Stimulated activated CD8-positive, alpha-beta memory T cell treated with anti-CD3 and anti-CD28 coated beads, Interleukin-15, amount 100 ng/mL, for 24 hours (primary cell): Measurements from ENCODE around the gene ZNF774.
"Not testable (repeated sequence)": the region's sequence is repeated elsewhere in the genome, so short reads cannot be mapped to it uniquely, and the experiment has no call there.

Experiments
- DNase-seq: peaks from one replicate; pipeline ENCODE4 v3.0.0-alpha.2; 2020; ENCODE audit warnings: low read depth

Gene ZNF774

DNA sequence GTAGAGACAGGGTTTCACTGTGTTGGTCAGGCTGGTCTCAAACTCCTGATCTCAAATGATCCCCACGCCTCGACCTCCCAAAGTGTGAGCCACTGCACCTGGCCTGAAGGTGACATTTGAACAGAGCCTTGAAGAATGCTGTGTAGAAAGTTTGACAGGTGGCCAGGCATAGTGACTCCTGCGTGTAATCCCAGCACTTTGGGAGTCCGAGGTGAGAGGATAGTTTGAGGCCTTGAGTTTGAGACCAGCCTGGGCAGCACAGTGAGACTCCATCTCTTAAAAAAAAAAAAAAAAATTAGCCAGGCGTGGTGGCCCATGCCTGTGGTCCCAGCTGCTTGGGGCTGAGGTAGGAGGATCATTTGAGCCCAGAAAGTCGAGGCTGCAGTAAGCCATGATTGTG is 37.4 kb downstream of the ZNF774 start:
- no peak for DNase-seq

DNA sequence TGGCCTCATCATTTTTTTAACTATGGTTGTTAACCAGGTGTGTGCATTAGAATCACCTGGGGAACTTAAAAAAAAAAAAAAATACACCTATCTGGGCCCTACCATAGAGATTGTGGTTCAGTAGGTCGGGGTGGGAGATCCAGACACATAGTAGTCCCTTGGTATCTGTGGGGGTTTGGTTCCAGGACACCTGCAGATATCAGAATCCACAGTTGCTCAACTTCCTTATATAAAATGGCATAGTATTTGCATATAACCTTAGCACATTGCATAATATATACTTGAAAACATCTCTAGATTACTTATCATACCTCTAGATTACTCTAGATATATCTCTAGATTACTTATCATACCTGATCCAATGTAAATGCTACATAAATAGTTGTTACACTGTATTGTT is 41.0 kb downstream of the ZNF774 start:
- DNase-seq: no peak

GRCh38 chr15:90394074-90394473 is 42.0 kb downstream of the ZNF774 start:
- no peak for DNase-seq

- no peak for DNase-seq
These were observed 42.8 kb downstream of the ZNF774 start for GRCh38 chr15:90394748-90395442.

GRCh38 chr15:90396321-90396720 is 44.2 kb downstream of the ZNF774 start:
- no peak for DNase-seq

GRCh38 chr15:90400005-90400758 is 48.1 kb downstream of the ZNF774 start:
- no peak for DNase-seq

GRCh38 chr15:90400759-90401314 is 48.8 kb downstream of the ZNF774 start:
- DNase-seq: no peak

- no peak for DNase-seq
These were observed 49.4 kb downstream of the ZNF774 start for GRCh38 chr15:90401495-90401894.

- no peak for DNase-seq
These were observed 50.1 kb downstream of the ZNF774 start for GRCh38 chr15:90402223-90402622.

GRCh38 chr15:90402767-90403166 is 50.7 kb downstream of the ZNF774 start:
- DNase-seq: no peak

DNA sequence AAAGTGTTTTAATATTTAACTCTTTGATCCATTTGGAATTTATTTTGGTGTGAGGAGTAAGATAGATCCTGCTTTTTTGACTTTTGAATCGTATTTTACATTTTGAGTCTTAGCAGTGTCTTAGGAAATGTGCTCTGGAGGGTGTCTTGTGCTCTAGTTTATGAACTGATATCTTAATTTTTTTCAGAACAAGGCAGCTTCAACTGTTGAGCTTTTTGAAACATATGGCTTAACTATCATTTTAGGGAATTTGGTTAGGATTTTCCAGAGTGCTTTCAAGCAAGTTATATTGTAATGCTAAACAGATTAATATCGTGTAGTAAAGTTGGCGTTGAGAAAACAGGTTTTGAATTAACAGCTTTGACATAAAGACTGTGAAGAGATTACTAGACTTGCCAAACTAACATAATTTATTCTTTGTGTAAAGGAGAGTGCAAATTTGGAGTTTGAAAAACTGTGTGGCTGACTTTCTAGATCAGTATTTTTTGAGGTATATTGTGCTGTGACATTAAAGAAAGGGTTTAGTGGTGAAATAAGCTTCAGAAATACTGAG is 53.0 kb downstream of the ZNF774 start:
- DNase-seq: no peak

GRCh38 chr15:90407336-90407735 is 55.3 kb downstream of the ZNF774 start:
- DNase-seq: no peak

DNA sequence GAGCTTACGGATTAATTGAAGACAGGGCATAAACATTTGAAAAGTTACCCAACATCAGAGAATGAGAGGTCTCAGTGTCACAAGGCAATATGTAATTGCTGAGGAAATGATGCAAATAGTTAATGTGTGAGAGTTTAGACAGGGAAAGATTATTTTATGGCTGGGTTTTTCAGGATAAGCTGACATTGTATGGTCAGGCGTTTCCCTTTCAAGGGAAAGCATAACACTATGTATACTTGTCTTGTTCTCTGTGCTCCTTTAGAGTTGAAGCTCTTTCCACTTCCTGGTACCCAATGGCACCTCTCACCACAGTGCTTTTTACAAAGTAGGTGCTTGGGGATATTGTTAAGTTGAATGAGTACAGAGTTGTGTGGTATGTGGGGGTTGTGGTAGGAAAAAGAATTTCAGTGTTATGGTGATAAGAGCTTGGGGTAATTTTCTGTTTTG is 55.8 kb downstream of the ZNF774 start:
- DNase-seq: no peak

GRCh38 chr15:90408657-90409056 is 56.6 kb downstream of the ZNF774 start:
- DNase-seq: no peak

- DNase-seq: not testable (repeated sequence)
These were observed 57.5 kb downstream of the ZNF774 start for GRCh38 chr15:90409587-90409986.

DNA sequence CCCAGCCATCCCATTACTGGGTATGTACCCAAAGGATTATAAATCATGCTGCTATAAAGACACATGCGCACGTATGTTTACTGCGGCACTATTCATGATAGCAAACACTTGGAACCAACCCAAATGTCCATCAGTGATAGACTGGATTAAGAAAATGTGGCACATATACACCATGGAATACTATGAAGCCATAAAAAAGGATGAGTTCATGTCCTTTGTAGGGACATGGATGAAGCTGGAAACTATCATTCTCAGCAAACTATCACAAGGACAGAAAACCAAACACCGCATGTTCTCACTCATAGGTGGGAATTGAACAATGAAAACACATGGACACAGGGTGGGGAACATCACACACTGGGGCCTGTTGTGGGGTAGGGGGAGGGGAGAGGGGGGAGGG is 58.2 kb downstream of the ZNF774 start:
- DNase-seq: not testable (repeated sequence)

- DNase-seq: no peak
These were observed 59.1 kb downstream of the ZNF774 start for GRCh38 chr15:90411176-90411575.
